G401.6 (cell line): ENCODE data around the gene SLC30A4.
"Not testable (repeated sequence)": the region's sequence is repeated elsewhere in the genome, so short reads cannot be mapped to it uniquely, and the experiment has no call there.

Source experiments
- FAIRE-seq: peaks from 2 replicates; lab custom pipeline; 2012; peaks lifted over from hg19 to GRCh38; lab: Jason Lieb, UNC

Gene SLC30A4

DNA sequence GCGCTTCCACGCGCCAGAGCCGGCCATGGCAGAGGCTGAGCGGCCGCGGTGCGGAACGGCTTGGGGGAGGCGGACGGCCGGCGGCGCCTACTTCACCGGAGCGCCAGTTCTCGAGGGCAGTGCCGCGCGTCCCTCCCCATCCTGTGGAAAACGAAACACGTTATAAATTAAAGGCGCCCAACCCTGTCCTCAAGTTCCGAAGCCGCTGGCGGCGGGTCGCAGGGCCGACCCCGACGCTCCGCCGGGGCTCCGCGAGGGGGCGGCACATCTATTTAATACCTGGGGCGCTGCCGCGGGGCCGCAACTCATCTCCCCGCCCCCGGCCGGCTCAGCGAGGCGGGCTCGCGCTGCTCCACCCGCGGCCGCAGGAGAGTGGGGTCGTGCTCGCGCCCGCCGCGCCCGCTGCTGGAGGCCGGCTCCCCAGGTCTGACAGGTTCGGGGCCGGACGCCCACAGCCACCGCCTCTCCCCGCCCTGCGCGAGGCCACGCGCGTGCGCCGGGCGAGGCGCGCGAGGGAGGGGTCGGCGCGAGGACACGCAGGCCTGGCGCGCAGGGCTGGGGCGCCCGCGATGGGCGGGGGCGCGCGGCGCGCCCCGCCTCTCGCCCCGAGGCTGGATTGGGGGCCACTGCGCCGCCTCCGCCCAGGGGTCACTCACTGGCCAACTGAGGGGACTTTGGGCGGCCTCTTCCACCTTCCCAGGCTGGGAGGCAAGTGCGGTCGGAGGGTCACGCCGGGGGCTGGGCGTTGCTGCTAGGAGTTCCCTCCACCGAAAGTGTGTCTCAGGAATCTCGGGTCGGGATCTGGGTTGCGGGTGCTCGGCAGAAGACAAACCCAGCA lies at the start of gene SLC30A4:
TSS of gene SLC30A4 (minus strand) at position 428 of the 838 bp plus-strand sequence. CDS start at position 27, 401 bp downstream.
- no peak for FAIRE-seq

GRCh38 chr15:45555934-45556608 lies 33.5 kb upstream of the SLC30A4 start:
- FAIRE-seq = no peak

GRCh38 chr15:45551676-45552075 lies 29.1 kb upstream of the SLC30A4 start:
- FAIRE-seq = no peak

GRCh38 chr15:45550436-45550835 lies 27.9 kb upstream of the SLC30A4 start:
- FAIRE-seq = no peak

- FAIRE-seq = no peak
Measured at GRCh38 chr15:45549541-45550220, 27.1 kb upstream of the SLC30A4 start.

DNA sequence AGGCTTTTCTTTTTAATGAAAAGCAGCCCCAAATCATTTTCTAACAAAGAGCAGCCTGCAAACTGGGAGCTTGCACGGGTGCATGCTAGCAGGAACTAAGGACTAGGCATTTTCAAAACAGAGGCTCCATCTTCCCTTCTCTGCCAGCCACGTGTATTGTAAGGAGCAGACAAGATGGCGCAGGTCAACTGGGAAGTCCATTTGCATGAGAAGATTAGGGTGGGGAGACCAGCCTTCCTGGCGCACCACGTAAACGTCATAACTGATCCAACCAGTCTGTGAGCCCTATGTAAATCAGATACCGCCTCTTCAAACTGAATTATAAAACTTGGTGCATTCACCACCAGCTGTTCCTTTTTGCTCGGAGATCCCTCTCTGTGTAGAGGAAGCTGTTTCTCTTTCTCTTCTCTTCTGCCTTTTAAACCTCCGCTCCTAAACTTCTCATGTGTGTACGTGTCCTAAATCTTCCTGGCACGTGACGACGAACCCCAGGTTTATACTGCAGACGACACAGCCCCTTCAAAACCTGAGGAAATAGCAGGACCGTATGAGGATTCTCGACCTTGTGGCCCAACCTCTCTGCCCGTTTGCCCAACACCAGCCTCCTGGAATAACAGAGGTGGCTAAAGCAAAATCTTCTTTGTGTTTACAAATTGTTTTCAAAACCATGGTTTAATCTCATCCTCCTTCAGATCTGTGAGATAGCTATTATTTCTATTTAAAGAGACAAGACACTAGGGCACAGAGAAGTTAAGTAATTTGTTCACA lies 26.4 kb upstream of the SLC30A4 start:
- FAIRE-seq = no peak

- no peak for FAIRE-seq
Measured at GRCh38 chr15:45546789-45547188, 24.2 kb upstream of the SLC30A4 start.

DNA sequence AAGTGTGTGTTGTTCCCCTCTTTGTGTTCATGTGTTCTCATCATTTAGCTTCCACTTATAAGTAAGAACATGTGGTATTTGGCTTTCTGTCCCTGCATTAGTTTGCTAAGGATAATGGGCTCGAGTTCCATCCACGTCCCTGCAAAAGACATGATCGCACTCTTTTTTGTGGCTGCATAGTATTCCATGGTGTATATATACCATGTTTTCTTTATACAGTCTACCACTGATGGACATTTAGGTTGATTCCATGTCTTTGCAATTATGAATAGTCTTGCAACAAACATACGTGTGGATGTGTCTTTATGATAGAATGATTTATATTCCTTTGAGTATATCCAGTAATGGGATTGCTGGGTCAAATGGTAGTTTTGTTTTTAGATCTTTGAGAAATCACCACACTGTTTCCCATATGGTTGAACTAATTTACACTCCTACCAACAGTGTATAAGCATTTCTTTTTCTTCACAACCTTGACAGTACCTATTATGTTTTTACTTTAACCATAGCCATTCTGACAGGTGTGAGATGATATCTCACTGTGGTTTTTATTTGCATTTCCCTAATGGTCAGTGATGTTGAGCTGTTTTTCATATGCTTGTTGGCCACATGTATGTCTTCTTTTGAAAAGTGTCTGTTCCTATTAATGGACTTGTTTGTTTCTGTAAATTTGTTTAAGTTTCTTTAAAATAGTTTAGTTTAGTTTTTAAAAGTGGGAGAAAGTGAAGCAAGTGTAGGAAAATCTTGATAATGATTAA lies 21.9 kb upstream of the SLC30A4 start:
- no peak for FAIRE-seq

GRCh38 chr15:45543051-45543450 lies 20.5 kb upstream of the SLC30A4 start:
- no peak for FAIRE-seq

- FAIRE-seq = no peak
Measured at GRCh38 chr15:45540531-45540930, 18.0 kb upstream of the SLC30A4 start.

GRCh38 chr15:45539680-45540079 lies 17.1 kb upstream of the SLC30A4 start:
- FAIRE-seq = no peak

GRCh38 chr15:45536934-45537333 lies 14.4 kb upstream of the SLC30A4 start:
- FAIRE-seq = no peak

DNA sequence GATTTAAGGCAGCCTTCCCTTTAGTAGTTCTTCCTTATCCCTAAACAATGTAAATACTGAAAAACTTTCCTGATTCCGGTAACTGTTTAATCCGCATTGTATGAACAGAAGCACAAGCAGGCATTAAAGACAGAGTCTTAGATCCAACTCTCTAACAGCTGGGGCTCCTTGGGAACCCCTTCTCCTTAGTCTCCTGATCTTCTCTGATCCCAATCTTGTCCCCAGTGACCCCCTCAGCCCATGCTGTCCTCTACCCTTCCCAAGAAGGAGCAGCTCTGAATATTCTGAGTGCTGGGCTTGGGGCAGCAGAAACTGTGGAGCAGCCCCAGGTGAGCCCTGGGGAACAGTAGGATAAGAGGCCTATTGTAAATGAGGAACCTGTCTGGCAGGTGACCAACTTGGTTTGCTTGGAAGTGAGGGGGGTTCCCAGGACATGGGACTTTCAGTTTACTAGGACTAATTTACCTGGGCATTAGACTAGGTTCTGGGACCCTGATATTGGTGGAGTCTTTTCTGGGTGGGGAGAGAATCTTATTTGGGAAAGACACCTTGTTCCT lies 13.0 kb upstream of the SLC30A4 start:
- FAIRE-seq = no peak

GRCh38 chr15:45534821-45535220 lies 12.3 kb upstream of the SLC30A4 start:
- no peak for FAIRE-seq

- FAIRE-seq = not testable (repeated sequence)
Measured at GRCh38 chr15:45532892-45533291, 10.3 kb upstream of the SLC30A4 start.

DNA sequence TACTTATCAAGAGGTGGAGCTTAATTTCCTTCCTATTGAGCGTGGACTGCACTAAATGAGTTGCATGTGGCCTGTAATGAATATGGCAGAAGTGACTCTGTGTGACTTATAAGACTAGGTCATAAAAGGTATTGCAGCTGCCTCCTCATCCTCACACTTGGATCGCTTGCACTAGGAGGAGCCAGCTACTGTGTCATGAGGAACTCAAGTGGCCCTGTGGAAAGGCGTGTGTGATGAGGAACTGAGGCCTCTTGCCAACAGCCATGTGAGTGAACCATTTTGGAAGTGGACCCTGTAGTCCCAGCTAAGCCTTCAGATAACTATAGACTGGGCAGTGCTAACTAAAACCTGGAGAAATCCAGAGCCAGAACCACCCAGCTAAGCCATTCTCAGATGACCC lies 7.1 kb upstream of the SLC30A4 start:
- FAIRE-seq = no peak

- FAIRE-seq = no peak
Measured at GRCh38 chr15:45527086-45527485, 4.5 kb upstream of the SLC30A4 start.

GRCh38 chr15:45523166-45523460 lies 558 bp upstream of the SLC30A4 start:
- FAIRE-seq = no peak

- no peak for FAIRE-seq
Measured at GRCh38 chr15:45521596-45522327, 793 bp downstream of the SLC30A4 start.

- FAIRE-seq = no peak
Measured at GRCh38 chr15:45510758-45511280, 11.7 kb downstream of the SLC30A4 start.
